HepG2 (cell line): ENCODE results near the gene SDK1. TPM values are rescaled to one million over a fixed set of nuclear protein-coding genes. Genes with fewer than 3 reads are reported as not detected.

ENCODE experiments used
- ATAC-seq: fragments of 200-7000 bp; cut with Tn5 transposase; 3 replicates; pipeline ENCODE4 v1.9.1; 2020; ENCODE audit warnings: mild to moderate bottlenecking, moderate library complexity
- BruUV-seq: library from RNA; stranded (reverse); fragments of 400-500 nt; replicated peaks from 2 replicates; lab custom pipeline; 2021; lab: Mats Ljungman, UMichigan
- CTCF ChIA-PET: fragments of 300-600 bp; formaldehyde crosslinking; extraction: SDS; loops from one replicate; lab custom pipeline; 2021; ENCODE audit warnings: low total read pairs, inconsistent platforms, low intra/inter-chr PET ratio; lab: Yijun Ruan, JAX
- POLR2A ChIA-PET: fragments of 350-600 bp; sonication (Branson Sonifier 250); formaldehyde crosslinking; loops from one replicate; lab custom pipeline; 2020; ENCODE audit warnings: antibody characterized with exemption, inconsistent platforms; lab: Yijun Ruan, JAX
- DNase-seq: peaks from one replicate; pipeline ENCODE4 v3.0.0-alpha.2; 2015; ENCODE audit warnings: low spot score
- FAIRE-seq: peaks from 3 replicates; lab custom pipeline; 2011; peaks lifted over from hg19 to GRCh38; lab: Jason Lieb, UNC
- H2AFZ ChIP-seq: one replicate; pipeline ENCODE4 v1.6.1; 2011; ENCODE audit warnings: low read length, inconsistent platforms
- H3K27ac ChIP-seq: fragments of 300-600 bp; 3 replicates; pipeline ENCODE4 v1.8.0; 2011; ENCODE audit warnings: mixed run types, mild to moderate bottlenecking, mixed read lengths, low read length, inconsistent platforms; ENCODE audit not compliant: insufficient read depth; ENCODE audit errors: extremely low read length
- H3K27me3 ChIP-seq, 2 experiments: fragments of 200-600 bp in 1 of 2; 2 replicates in 1 of 2; 3 replicates in 1 of 2; pipeline versions ENCODE4 v1.6.0 to v1.8.0; 2011; ENCODE audit warnings: low read length in 2 of 2, mild to moderate bottlenecking in 2 of 2, moderate library complexity in 2 of 2, inconsistent platforms in 1 of 2; ENCODE audit not compliant: insufficient read depth in 2 of 2, control insufficient read depth in 1 of 2
- H3K36me3 ChIP-seq, 2 experiments: fragments of 200-600 bp in 1 of 2; replicated peaks in 1 of 2; 2 replicates in 1 of 2; 3 replicates in 1 of 2; pipeline versions ENCODE4 v1.5.1 to v1.8.0; 2011; ENCODE audit warnings: low read length in 2 of 2, inconsistent platforms in 1 of 2; ENCODE audit not compliant: insufficient read depth in 2 of 2, control insufficient read depth in 1 of 2
- H3K4me1 ChIP-seq: 2 replicates; pipeline ENCODE4 v1.5.1; 2012; ENCODE audit warnings: low read length, inconsistent platforms; ENCODE audit not compliant: insufficient read depth
- H3K4me2 ChIP-seq: 2 replicates; pipeline ENCODE4 v1.6.0; 2011; ENCODE audit warnings: low read depth, low read length, inconsistent platforms
- H3K4me3 ChIP-seq, 3 experiments: fragments of 200-600 bp in 1 of 3; sonication (generic), shearing (Covaris generic) in 1 of 3; replicated peaks in 1 of 3; 2 replicates each; pipeline ENCODE4 v1.5.1; 2011 to 2016; ENCODE audit warnings: low read length in 3 of 3, inconsistent platforms in 2 of 3, low read depth in 2 of 3, mild to moderate bottlenecking in 2 of 3, control low read depth in 1 of 3, mixed read lengths in 1 of 3; ENCODE audit not compliant: insufficient read depth in 1 of 3
- H3K79me2 ChIP-seq: one replicate; pipeline ENCODE4 v1.6.1; 2011; ENCODE audit warnings: low read length, inconsistent platforms; ENCODE audit not compliant: insufficient read depth
- H3K9ac ChIP-seq: 2 replicates; pipeline ENCODE4 v1.6.0; 2011; ENCODE audit warnings: mild to moderate bottlenecking, low read depth, low read length, inconsistent platforms; ENCODE audit not compliant: insufficient read depth
- H3K9me3 ChIP-seq: 2 replicates; pipeline ENCODE4 v1.5.1; 2012; ENCODE audit warnings: mild to moderate bottlenecking, low read length
- H4K20me1 ChIP-seq: 2 replicates; pipeline ENCODE4 v1.6.0; 2011; ENCODE audit warnings: inconsistent platforms, mild to moderate bottlenecking, low read length, moderate library complexity; ENCODE audit not compliant: insufficient read depth
- ATM ChIP-seq: fragments of 450-650 bp; IDR thresholded peaks from 2 replicates; pipeline ENCODE4 v1.7.1; 2017; ENCODE audit warnings: mild to moderate bottlenecking, borderline replicate concordance
- KDM4B ChIP-seq: sonication (generic); formaldehyde crosslinking; IDR thresholded peaks from 2 replicates; pipeline ENCODE4 v1.4.0; 2020; ENCODE audit warnings: missing genetic modification reagents
- MIXL1 ChIP-seq: IDR thresholded peaks from 2 replicates; pipeline ENCODE4 v1.6.1; 2016
- PAX8 ChIP-seq: sonication (generic); formaldehyde crosslinking; IDR thresholded peaks from 2 replicates; pipeline ENCODE4 v1.8.0; 2022; ENCODE audit warnings: mild to moderate bottlenecking, missing genetic modification reagents, borderline replicate concordance
- RARG ChIP-seq: sonication (generic); formaldehyde crosslinking; IDR thresholded peaks from 2 replicates; pipeline ENCODE4 v1.4.0; 2020; ENCODE audit warnings: low read depth, mild to moderate bottlenecking, missing genetic modification reagents
- RFX5 ChIP-seq: IDR thresholded peaks from 2 replicates; pipeline ENCODE4 v1.6.1; 2011; ENCODE audit warnings: low read depth, low read length, improper control_type of control experiment
- SAFB2 ChIP-seq: sonication (generic); formaldehyde crosslinking; IDR thresholded peaks from 2 replicates; pipeline ENCODE4 v1.5.1; 2020; ENCODE audit warnings: missing genetic modification reagents, low read depth, mild to moderate bottlenecking, borderline replicate concordance
- SYNCRIP ChIP-seq: fragments of 200-400 bp; formaldehyde crosslinking; IDR thresholded peaks from 2 replicates; pipeline ENCODE4 v1.6.1; 2018; ENCODE audit warnings: mild to moderate bottlenecking, low read depth, low read length; ENCODE audit not compliant: insufficient read depth
- ZBTB49 ChIP-seq: sonication (generic); formaldehyde crosslinking; IDR thresholded peaks from 2 replicates; pipeline ENCODE4 v1.4.0; 2020; ENCODE audit warnings: missing genetic modification reagents, borderline replicate concordance
- ZMYM3 ChIP-seq: sonication (generic); formaldehyde crosslinking; IDR thresholded peaks from 2 replicates; pipeline ENCODE4 v1.5.1; 2020; ENCODE audit warnings: mild to moderate bottlenecking, missing genetic modification reagents
- ZNF101 ChIP-seq: sonication (generic); formaldehyde crosslinking; IDR thresholded peaks from 2 replicates; pipeline ENCODE4 v1.4.0; 2020; ENCODE audit warnings: mild to moderate bottlenecking, low read depth, missing genetic modification reagents, borderline replicate concordance
- ZNF350 ChIP-seq: sonication (generic); formaldehyde crosslinking; IDR thresholded peaks from 2 replicates; pipeline ENCODE4 v1.4.0; 2020; ENCODE audit warnings: mild to moderate bottlenecking, low read depth, missing genetic modification reagents, borderline replicate concordance
- ZNF607 ChIP-seq: sonication (generic); formaldehyde crosslinking; IDR thresholded peaks from 2 replicates; pipeline ENCODE4 v1.5.1; 2020; ENCODE audit warnings: missing genetic modification reagents, mild to moderate bottlenecking, borderline replicate concordance
- WGBS: methylation state at CpG from one replicate; pipeline ENCODE4 v1.1.6; 2017; ENCODE audit warnings: low lambda C conversion rate; 5-methylcytosine and 5-hydroxymethylcytosine counted together
- in situ Hi-C: cut with HindIII; loops from 2 replicates; pipeline ENCODE4 v1.10.0; 2017; ENCODE audit warnings: low pct_unique_long_range_greater_than_20kb; ENCODE audit not compliant: extremely low pct_ligation_motif_present
- intact Hi-C: fragments of 100-400 bp; cut with micrococcal nuclease; formaldehyde crosslinking; loops from one replicate; pipeline ENCODE4 v1.10.0; 2022; ENCODE audit not compliant: unreplicated experiment
- polyA plus RNA-seq, 8 experiments: library from polyadenylated mRNA; depleted of rRNA in 3 of 8; stranded (reverse) in 7 of 8; unstranded in 1 of 8; fragments of >200 nt; fragmentation: Illumina TruSeq in 4 of 8; extraction: Trizol in 4 of 8; gene quantifications; 2 replicates each; pipeline versions ENCODE4 v1.2.1 to v1.2.3, GENCODE V29; 2011 to 2016; ENCODE audit warnings: low read depth in 4 of 8, missing spikeins in 1 of 8, mixed read lengths in 1 of 8; ENCODE audit not compliant: insufficient read depth in 1 of 8
- total RNA-seq, 5 experiments: library from RNA; depleted of rRNA; stranded (reverse); fragments of >200 nt; fragmentation: Illumina TruSeq; extraction: Trizol; gene quantifications; 2 replicates each; pipeline ENCODE4 v1.2.3, GENCODE V29; 2016; ENCODE audit warnings: low read depth in 1 of 5
- TF ChIP-seq, protein P1 (sequence below): sonication (generic); formaldehyde crosslinking; IDR thresholded peaks from 2 replicates; pipeline ENCODE4 v1.4.0; 2020; ENCODE audit warnings: mild to moderate bottlenecking, missing genetic modification reagents
- TF ChIP-seq, protein P2 (sequence below): sonication (generic); formaldehyde crosslinking; IDR thresholded peaks from 2 replicates; pipeline ENCODE4 v1.4.0; 2020; ENCODE audit warnings: mild to moderate bottlenecking, missing genetic modification reagents
- TF ChIP-seq, protein P3 (sequence below): sonication (generic); formaldehyde crosslinking; IDR thresholded peaks from 2 replicates; pipeline ENCODE4 v1.4.0; 2020; ENCODE audit warnings: missing genetic modification reagents
- TF ChIP-seq, protein P4 (sequence below): sonication (generic); formaldehyde crosslinking; IDR thresholded peaks from 2 replicates; pipeline ENCODE4 v1.5.0; 2020; ENCODE audit warnings: mild to moderate bottlenecking, low read depth, missing genetic modification reagents, borderline replicate concordance

Gene SDK1
- total and polyA plus RNA-seq, 2 of the 13 experiments (the other 11 are each of a cell fraction or from before 2014, with no cell fraction given): 0.35 to 2.4 TPM

DNA sequence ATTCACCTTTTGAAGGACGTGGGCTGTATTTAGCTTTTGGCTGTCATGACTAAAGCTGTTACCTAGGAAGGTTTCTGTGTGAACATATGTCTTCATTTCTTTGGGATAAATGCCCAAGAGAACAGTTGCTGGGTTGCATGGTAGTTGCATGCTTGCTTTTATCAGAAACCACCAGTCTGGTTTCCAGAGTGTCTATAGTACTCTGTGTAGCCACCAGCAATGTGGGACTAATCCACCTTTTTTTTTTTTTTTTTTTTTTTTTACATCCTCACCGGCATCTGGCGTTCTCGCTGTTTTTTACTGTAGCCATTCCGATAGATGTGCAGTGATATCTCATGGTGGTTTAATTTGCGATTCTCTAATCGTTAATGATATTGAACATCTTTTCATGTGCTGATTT is 297.8 kb downstream of the SDK1 start:
- Histone ChIP-seq H3K4me3 (no peak overlapping the region), H3K27ac (no peak overlapping the region), H3K9me3 (no peaks in the 10 kb centered on the region), H4K20me1 (no peaks in the 10 kb centered on the region), H3K27me3 (no peaks in the 10 kb centered on the region), H3K79me2 (no peaks in the 10 kb centered on the region), H3K9ac (no peak overlapping the region), H3K4me1 (peaks cover 18% of the 10 kb centered on the region), H3K36me3 (no peaks in the 10 kb centered on the region), H2AFZ (no peak overlapping the region), H3K4me2 (no peak overlapping the region)
- ChIA-PET CTCF (no interaction called here), POLR2A (no interaction called here)
- intact Hi-C loops: no loop called here
- no TSS peak for BruUV-seq
- TF ChIP-seq ZMYM3 (CRISPR knock-in tag) (no peak), ZNF101 (CRISPR knock-in tag) (no peak), ZNF607 (CRISPR knock-in tag) (no peak), MIXL1 (no peak), RARG (no peak), ATM (no peak), RFX5 (no peak), ZBTB49 (no peak), SYNCRIP (no peak), SAFB2 (CRISPR knock-in tag) (no peak), KDM4B (CRISPR knock-in tag) (no peak), ZNF350 (CRISPR knock-in tag) (no peak), PAX8 (CRISPR knock-in tag) (no peak)
- TF ChIP-seq, protein P1, sequence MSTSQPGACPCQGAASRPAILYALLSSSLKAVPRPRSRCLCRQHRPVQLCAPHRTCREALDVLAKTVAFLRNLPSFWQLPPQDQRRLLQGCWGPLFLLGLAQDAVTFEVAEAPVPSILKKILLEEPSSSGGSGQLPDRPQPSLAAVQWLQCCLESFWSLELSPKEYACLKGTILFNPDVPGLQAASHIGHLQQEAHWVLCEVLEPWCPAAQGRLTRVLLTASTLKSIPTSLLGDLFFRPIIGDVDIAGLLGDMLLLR (CRISPR knock-in tag): no peak
- TF ChIP-seq, protein P2, sequence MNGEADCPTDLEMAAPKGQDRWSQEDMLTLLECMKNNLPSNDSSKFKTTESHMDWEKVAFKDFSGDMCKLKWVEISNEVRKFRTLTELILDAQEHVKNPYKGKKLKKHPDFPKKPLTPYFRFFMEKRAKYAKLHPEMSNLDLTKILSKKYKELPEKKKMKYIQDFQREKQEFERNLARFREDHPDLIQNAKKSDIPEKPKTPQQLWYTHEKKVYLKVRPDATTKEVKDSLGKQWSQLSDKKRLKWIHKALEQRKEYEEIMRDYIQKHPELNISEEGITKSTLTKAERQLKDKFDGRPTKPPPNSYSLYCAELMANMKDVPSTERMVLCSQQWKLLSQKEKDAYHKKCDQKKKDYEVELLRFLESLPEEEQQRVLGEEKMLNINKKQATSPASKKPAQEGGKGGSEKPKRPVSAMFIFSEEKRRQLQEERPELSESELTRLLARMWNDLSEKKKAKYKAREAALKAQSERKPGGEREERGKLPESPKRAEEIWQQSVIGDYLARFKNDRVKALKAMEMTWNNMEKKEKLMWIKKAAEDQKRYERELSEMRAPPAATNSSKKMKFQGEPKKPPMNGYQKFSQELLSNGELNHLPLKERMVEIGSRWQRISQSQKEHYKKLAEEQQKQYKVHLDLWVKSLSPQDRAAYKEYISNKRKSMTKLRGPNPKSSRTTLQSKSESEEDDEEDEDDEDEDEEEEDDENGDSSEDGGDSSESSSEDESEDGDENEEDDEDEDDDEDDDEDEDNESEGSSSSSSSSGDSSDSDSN (CRISPR knock-in tag): no peak
- TF ChIP-seq, protein P3, sequence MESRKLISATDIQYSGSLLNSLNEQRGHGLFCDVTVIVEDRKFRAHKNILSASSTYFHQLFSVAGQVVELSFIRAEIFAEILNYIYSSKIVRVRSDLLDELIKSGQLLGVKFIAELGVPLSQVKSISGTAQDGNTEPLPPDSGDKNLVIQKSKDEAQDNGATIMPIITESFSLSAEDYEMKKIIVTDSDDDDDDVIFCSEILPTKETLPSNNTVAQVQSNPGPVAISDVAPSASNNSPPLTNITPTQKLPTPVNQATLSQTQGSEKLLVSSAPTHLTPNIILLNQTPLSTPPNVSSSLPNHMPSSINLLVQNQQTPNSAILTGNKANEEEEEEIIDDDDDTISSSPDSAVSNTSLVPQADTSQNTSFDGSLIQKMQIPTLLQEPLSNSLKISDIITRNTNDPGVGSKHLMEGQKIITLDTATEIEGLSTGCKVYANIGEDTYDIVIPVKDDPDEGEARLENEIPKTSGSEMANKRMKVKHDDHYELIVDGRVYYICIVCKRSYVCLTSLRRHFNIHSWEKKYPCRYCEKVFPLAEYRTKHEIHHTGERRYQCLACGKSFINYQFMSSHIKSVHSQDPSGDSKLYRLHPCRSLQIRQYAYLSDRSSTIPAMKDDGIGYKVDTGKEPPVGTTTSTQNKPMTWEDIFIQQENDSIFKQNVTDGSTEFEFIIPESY (CRISPR knock-in tag): no peak
- TF ChIP-seq, protein P4, sequence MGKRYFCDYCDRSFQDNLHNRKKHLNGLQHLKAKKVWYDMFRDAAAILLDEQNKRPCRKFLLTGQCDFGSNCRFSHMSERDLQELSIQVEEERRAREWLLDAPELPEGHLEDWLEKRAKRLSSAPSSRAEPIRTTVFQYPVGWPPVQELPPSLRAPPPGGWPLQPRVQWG (CRISPR knock-in tag): no peak
- no peak for DNase-seq
- ATAC-seq: no peak
- in situ Hi-C loops: no loop called here
- no peak for FAIRE-seq
- 87% methylated on average over 7 of the region's 7 CpGs for WGBS
